Measurements from ENCODE around the gene L1TD1.

GRCh38 chr1:62233926-62234450 is 39.3 kb downstream of the L1TD1 start:
- TF ChIP-seq CTCF (IDR thresholded peaks at IDR 0.05; ENCODE audit: extremely low read depth in 1 of 2, insufficient read depth in 1 of 2, low read depth in 1 of 2, low read length in 2 of 2) (no peak), POLR2AphosphoS5 (IDR thresholded peaks at IDR 0.05; ENCODE audit: insufficient read depth, low read depth, low read length) (no peak), POLR2A (IDR thresholded peaks at IDR 0.05; ENCODE audit: low read depth, low read length) (no peak), GATA2 (IDR thresholded peaks at IDR 0.05; ENCODE audit: insufficient read depth, insufficient read length, low read depth, low read length) (no peak), MAX (IDR thresholded peaks at IDR 0.05; ENCODE audit: insufficient read depth, insufficient read length) (no peak), EZH2 (IDR thresholded peaks at IDR 0.05; ENCODE audit: borderline replicate concordance, low read depth, low read length, severe bottlenecking) (no peak)
